A549 (cell line): Measurements from ENCODE around the gene CYP24A1.

Experiments
- CHD2 ChIP-seq: fragments of 150-350 bp; IDR thresholded peaks from 2 replicates; pipeline ENCODE4 v1.6.1; 2014; ENCODE audit warnings: low read length; ENCODE audit not compliant: partially characterized antibody
- CHD4 ChIP-seq: fragments of 200-600 bp; sonication (generic); IDR thresholded peaks from 2 replicates; pipeline ENCODE4 v1.6.1; 2016; ENCODE audit warnings: antibody characterized with exemption, mild to moderate bottlenecking, borderline replicate concordance
- EHMT2 ChIP-seq: fragments of 200-600 bp; sonication (generic); IDR thresholded peaks from 2 replicates; pipeline ENCODE4 v1.6.1; 2016; ENCODE audit warnings: antibody characterized with exemption, low read depth, mild to moderate bottlenecking, moderate library complexity
- EP300 ChIP-seq, 2 experiments: fragments of >200 bp; sonication (Bioruptor Twin); formaldehyde crosslinking; IDR thresholded peaks; 2 replicates in 1 of 2; 3 replicates in 1 of 2; pipeline ENCODE4 v1.6.1; 2016 to 2017
- POLR2A ChIP-seq: IDR thresholded peaks from 2 replicates; pipeline ENCODE4 v1.6.1; 2012; ENCODE audit warnings: mild to moderate bottlenecking, low read length
- RAD21 ChIP-seq, 2 experiments: fragments of >200 bp in 1 of 2; sonication (Bioruptor Twin) in 1 of 2; formaldehyde crosslinking in 1 of 2; IDR thresholded peaks in 1 of 2; conservative IDR thresholded peaks in 1 of 2; 2 replicates in 1 of 2; 3 replicates in 1 of 2; pipeline ENCODE4 v1.6.1; 2012 to 2018; ENCODE audit warnings: inconsistent platforms in 1 of 2
- RNF2 ChIP-seq: fragments of 200-600 bp; sonication (generic); IDR thresholded peaks from 2 replicates; pipeline ENCODE4 v1.6.1; 2016; ENCODE audit warnings: low read depth, mild to moderate bottlenecking, antibody characterized with exemption, moderate library complexity, borderline replicate concordance
- ZFP36 ChIP-seq: fragments of 450-650 bp; IDR thresholded peaks from 2 replicates; pipeline ENCODE4 v1.6.1; 2014; ENCODE audit warnings: borderline replicate concordance; ENCODE audit not compliant: partially characterized antibody
- TF ChIP-seq, protein P1 (sequence below): fragments of >200 bp; sonication (Bioruptor Twin); formaldehyde crosslinking; IDR thresholded peaks from 3 replicates; pipeline ENCODE4 v1.5.1; 2016
- TF ChIP-seq, protein P2 (sequence below): IDR thresholded peaks from 2 replicates; pipeline ENCODE4 v1.6.1; 2012
- TF ChIP-seq, protein P3 (sequence below): fragments of 200-600 bp; sonication (generic); IDR thresholded peaks from 2 replicates; pipeline ENCODE4 v1.6.1; 2016; ENCODE audit warnings: antibody characterized with exemption, mild to moderate bottlenecking, moderate library complexity
- TF ChIP-seq, protein P4 (sequence below): fragments of 450-650 bp; IDR thresholded peaks from 2 replicates; pipeline ENCODE4 v1.6.1; 2014; ENCODE audit warnings: antibody characterized with exemption
- TF ChIP-seq, protein P5 (sequence below): fragments of >200 bp; sonication (Bioruptor Twin); formaldehyde crosslinking; IDR thresholded peaks from 3 replicates; pipeline ENCODE4 v1.6.1; 2016

DNA sequence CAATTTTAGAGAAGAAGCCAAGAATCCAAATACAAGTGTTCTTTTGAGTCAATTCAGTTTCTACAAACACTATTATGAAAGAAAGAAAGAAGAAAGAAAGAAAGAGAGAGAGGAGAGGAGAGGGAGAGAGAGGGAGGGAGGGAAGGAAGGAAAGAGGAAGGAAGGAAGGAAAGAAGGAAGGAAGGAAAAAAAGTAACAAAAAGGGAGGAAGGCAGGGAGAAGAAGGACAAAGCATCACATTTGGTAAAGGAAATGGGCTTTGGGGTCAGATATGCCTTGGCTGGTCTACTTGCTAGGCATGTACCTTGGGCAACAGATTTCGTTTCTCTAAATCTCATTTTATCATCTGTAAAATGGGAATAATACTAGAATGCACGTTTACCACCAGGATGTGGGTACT lies 54.0 kb downstream of the CYP24A1 start:
- TF ChIP-seq, protein P1, sequence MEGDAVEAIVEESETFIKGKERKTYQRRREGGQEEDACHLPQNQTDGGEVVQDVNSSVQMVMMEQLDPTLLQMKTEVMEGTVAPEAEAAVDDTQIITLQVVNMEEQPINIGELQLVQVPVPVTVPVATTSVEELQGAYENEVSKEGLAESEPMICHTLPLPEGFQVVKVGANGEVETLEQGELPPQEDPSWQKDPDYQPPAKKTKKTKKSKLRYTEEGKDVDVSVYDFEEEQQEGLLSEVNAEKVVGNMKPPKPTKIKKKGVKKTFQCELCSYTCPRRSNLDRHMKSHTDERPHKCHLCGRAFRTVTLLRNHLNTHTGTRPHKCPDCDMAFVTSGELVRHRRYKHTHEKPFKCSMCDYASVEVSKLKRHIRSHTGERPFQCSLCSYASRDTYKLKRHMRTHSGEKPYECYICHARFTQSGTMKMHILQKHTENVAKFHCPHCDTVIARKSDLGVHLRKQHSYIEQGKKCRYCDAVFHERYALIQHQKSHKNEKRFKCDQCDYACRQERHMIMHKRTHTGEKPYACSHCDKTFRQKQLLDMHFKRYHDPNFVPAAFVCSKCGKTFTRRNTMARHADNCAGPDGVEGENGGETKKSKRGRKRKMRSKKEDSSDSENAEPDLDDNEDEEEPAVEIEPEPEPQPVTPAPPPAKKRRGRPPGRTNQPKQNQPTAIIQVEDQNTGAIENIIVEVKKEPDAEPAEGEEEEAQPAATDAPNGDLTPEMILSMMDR: no peak
- TF ChIP-seq, protein P2, sequence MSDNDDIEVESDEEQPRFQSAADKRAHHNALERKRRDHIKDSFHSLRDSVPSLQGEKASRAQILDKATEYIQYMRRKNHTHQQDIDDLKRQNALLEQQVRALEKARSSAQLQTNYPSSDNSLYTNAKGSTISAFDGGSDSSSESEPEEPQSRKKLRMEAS: no peak
- no peak for TF ChIP-seq CHD2
- no peak for TF ChIP-seq ZFP36
- TF ChIP-seq RNF2: no peak
- TF ChIP-seq, protein P3, sequence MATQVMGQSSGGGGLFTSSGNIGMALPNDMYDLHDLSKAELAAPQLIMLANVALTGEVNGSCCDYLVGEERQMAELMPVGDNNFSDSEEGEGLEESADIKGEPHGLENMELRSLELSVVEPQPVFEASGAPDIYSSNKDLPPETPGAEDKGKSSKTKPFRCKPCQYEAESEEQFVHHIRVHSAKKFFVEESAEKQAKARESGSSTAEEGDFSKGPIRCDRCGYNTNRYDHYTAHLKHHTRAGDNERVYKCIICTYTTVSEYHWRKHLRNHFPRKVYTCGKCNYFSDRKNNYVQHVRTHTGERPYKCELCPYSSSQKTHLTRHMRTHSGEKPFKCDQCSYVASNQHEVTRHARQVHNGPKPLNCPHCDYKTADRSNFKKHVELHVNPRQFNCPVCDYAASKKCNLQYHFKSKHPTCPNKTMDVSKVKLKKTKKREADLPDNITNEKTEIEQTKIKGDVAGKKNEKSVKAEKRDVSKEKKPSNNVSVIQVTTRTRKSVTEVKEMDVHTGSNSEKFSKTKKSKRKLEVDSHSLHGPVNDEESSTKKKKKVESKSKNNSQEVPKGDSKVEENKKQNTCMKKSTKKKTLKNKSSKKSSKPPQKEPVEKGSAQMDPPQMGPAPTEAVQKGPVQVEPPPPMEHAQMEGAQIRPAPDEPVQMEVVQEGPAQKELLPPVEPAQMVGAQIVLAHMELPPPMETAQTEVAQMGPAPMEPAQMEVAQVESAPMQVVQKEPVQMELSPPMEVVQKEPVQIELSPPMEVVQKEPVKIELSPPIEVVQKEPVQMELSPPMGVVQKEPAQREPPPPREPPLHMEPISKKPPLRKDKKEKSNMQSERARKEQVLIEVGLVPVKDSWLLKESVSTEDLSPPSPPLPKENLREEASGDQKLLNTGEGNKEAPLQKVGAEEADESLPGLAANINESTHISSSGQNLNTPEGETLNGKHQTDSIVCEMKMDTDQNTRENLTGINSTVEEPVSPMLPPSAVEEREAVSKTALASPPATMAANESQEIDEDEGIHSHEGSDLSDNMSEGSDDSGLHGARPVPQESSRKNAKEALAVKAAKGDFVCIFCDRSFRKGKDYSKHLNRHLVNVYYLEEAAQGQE: no peak
- TF ChIP-seq CHD4: no peak
- TF ChIP-seq POLR2A: no peak
- TF ChIP-seq EP300 (IDR thresholded peaks at IDR 0.05): no peak
- TF ChIP-seq, protein P4, sequence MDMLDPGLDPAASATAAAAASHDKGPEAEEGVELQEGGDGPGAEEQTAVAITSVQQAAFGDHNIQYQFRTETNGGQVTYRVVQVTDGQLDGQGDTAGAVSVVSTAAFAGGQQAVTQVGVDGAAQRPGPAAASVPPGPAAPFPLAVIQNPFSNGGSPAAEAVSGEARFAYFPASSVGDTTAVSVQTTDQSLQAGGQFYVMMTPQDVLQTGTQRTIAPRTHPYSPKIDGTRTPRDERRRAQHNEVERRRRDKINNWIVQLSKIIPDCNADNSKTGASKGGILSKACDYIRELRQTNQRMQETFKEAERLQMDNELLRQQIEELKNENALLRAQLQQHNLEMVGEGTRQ: no peak
- TF ChIP-seq RAD21 (conservative IDR thresholded peaks at IDR 0.05 in 1 of 2, IDR thresholded peaks at IDR 0.05 in 1 of 2): no peak
- TF ChIP-seq, protein P5, sequence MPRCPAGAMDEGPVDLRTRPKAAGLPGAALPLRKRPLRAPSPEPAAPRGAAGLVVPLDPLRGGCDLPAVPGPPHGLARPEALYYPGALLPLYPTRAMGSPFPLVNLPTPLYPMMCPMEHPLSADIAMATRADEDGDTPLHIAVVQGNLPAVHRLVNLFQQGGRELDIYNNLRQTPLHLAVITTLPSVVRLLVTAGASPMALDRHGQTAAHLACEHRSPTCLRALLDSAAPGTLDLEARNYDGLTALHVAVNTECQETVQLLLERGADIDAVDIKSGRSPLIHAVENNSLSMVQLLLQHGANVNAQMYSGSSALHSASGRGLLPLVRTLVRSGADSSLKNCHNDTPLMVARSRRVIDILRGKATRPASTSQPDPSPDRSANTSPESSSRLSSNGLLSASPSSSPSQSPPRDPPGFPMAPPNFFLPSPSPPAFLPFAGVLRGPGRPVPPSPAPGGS: no peak
- TF ChIP-seq EHMT2: no peak
